Measurements from ENCODE around the gene TCF12. TPM values are rescaled to one million over a fixed set of nuclear protein-coding genes. Genes with fewer than 3 reads are reported as not detected.

The TCF12 gene
- polyA plus RNA-seq, 1 donor (not counting 4 experiments of a cell fraction or from before 2014, with no cell fraction given): 48.3 TPM

DNA sequence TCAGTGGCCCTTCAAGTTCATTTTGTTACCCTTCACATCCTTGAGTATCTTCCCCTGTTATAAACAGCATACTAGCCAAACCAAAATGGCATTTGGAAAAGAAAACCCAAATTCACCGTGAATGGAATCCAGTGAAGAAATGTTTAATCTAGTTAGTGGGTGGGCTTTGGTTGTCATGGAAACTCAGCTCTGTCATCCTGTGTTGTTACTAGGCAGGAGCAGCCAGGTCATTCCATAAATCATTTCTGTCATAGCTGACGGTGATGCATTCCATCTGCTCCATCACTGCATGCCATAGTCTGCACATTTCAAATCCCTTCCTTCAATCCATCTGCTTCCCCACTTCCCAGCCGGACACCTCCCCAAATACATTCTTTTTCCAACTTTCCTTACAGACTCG lies 317.4 kb downstream of the TCF12 start:
- no peak for DNase-seq (ENCODE audit: low read depth, low spot score)
- Histone ChIP-seq H3K27me3 (ENCODE audit: control insufficient read depth, extremely low read depth, insufficient read depth, low read length) (no peaks in the 10 kb centered on the region), H3K36me3 (ENCODE audit: control insufficient read depth in 2 of 2, extremely low read depth in 1 of 2, insufficient read depth in 2 of 2, low read length in 2 of 2) (peaks cover 6% of the 10 kb centered on the region in 2 experiments), H3K9me3 (ENCODE audit: control insufficient read depth, low read depth, low read length) (no peaks in the 10 kb centered on the region), H3K4me3 (ENCODE audit: control insufficient read depth in 2 of 3, extremely low read depth in 1 of 3, insufficient read depth in 2 of 3, low read depth in 1 of 3, low read length in 3 of 3) (no peak overlapping the region), H3K9me1 (ENCODE audit: control insufficient read depth, extremely low read depth, insufficient read depth, low read length) (no peaks in the 10 kb centered on the region), H2AFZ (ENCODE audit: control insufficient read depth, low read length) (no peak overlapping the region), H3K4me2 (ENCODE audit: control insufficient read depth, extremely low read depth, insufficient read depth, low read depth, low read length) (no peak overlapping the region), H4K20me1 (ENCODE audit: control insufficient read depth, extremely low read depth, insufficient read depth, low read length) (no peaks in the 10 kb centered on the region), H3K27ac (ENCODE audit: control insufficient read depth, insufficient read depth, low read length) (no peak overlapping the region), H3K4me1 (ENCODE audit: control insufficient read depth, extremely low read depth, insufficient read depth, low read length) (no peaks in the 10 kb centered on the region), H3K79me2 (ENCODE audit: control insufficient read depth, insufficient read depth, low read length) (no peaks in the 10 kb centered on the region), H3K9ac (ENCODE audit: control insufficient read depth, extremely low read depth, insufficient read depth, low read length) (no peak overlapping the region)
- dilution Hi-C loops (cut with MboI; ENCODE audit: extremely low pct_ligation_motif_present, low sequenced_read_pairs): no loop called here
- FAIRE-seq: no peak
- TF ChIP-seq EZH2 (IDR thresholded peaks at IDR 0.05; ENCODE audit: low read length): no peak
- TF ChIP-seq, protein P1, sequence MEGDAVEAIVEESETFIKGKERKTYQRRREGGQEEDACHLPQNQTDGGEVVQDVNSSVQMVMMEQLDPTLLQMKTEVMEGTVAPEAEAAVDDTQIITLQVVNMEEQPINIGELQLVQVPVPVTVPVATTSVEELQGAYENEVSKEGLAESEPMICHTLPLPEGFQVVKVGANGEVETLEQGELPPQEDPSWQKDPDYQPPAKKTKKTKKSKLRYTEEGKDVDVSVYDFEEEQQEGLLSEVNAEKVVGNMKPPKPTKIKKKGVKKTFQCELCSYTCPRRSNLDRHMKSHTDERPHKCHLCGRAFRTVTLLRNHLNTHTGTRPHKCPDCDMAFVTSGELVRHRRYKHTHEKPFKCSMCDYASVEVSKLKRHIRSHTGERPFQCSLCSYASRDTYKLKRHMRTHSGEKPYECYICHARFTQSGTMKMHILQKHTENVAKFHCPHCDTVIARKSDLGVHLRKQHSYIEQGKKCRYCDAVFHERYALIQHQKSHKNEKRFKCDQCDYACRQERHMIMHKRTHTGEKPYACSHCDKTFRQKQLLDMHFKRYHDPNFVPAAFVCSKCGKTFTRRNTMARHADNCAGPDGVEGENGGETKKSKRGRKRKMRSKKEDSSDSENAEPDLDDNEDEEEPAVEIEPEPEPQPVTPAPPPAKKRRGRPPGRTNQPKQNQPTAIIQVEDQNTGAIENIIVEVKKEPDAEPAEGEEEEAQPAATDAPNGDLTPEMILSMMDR (optimal IDR thresholded peaks at IDR 0.05 in 1 of 3, IDR thresholded peaks at IDR 0.05 in 1 of 3, conservative IDR thresholded peaks at IDR 0.05 in 1 of 3; ENCODE audit: extremely low read depth in 1 of 3, insufficient read depth in 2 of 3, low read length in 3 of 3): no peak

DNA sequence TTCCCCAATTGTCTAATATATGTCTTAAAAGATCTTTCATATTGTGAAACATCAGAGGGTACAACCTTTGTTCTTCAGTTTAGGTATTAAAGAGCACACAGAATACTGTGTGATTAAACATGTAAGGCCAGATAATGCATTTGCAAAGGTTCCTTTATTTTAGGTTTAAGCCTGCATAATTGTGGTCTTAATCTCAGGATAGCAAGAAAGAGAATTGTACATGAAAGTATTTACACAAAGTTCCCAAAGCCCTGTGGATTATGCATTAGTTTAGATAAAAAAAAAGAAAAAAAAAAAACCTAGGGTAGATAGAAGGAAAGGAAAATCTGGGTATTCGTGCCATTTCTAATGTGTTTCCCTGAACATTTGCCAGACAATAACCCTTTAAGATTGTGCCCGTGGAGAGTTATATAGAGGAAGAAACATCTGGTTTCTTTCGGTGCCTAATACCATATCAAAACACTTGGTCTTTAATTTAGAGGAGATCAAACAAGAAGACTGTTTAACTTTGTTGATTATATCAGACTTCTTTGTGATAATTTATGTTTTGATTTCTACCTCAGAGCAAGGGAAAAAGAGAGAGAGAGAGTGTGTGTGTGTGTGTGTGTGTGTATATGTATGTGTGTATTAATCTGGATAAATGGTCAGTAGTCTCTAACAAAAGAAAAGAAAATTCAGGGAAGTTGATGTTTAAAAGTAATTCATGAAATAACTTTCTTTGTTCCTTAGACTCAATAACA lies 318.3 kb downstream of the TCF12 start:
- TF ChIP-seq, protein P1 (optimal IDR thresholded peaks at IDR 0.05 in 1 of 3, IDR thresholded peaks at IDR 0.05 in 1 of 3, conservative IDR thresholded peaks at IDR 0.05 in 1 of 3; ENCODE audit: extremely low read depth in 1 of 3, insufficient read depth in 2 of 3, low read length in 3 of 3): no peak
- no peak for TF ChIP-seq EZH2 (IDR thresholded peaks at IDR 0.05; ENCODE audit: low read length)
- no peaks in the 10 kb centered on the region for H4K20me1 ChIP-seq (ENCODE audit: control insufficient read depth, extremely low read depth, insufficient read depth, low read length)
- H3K9me3 ChIP-seq (ENCODE audit: control insufficient read depth, low read depth, low read length): no peaks in the 10 kb centered on the region
- DNase-seq (ENCODE audit: low read depth, low spot score) (no peak), FAIRE-seq (no peak)
- H2AFZ ChIP-seq (ENCODE audit: control insufficient read depth, low read length): no peak overlapping the region
- H3K4me1 ChIP-seq (ENCODE audit: control insufficient read depth, extremely low read depth, insufficient read depth, low read length): no peaks in the 10 kb centered on the region
- no peaks in the 10 kb centered on the region for H3K27me3 ChIP-seq (ENCODE audit: control insufficient read depth, extremely low read depth, insufficient read depth, low read length)
- no peak overlapping the region for H3K4me3 ChIP-seq (ENCODE audit: control insufficient read depth in 2 of 3, extremely low read depth in 1 of 3, insufficient read depth in 2 of 3, low read depth in 1 of 3, low read length in 3 of 3)
- dilution Hi-C loops (cut with MboI; ENCODE audit: extremely low pct_ligation_motif_present, low sequenced_read_pairs): no loop called here
- H3K9ac ChIP-seq (ENCODE audit: control insufficient read depth, extremely low read depth, insufficient read depth, low read length): no peak overlapping the region
- no peak overlapping the region for H3K4me2 ChIP-seq (ENCODE audit: control insufficient read depth, extremely low read depth, insufficient read depth, low read depth, low read length)
- H3K79me2 ChIP-seq (ENCODE audit: control insufficient read depth, insufficient read depth, low read length): no peaks in the 10 kb centered on the region
- H3K9me1 ChIP-seq (ENCODE audit: control insufficient read depth, extremely low read depth, insufficient read depth, low read length): no peaks in the 10 kb centered on the region
- no peak overlapping the region for H3K27ac ChIP-seq (ENCODE audit: control insufficient read depth, insufficient read depth, low read length)
- H3K36me3 ChIP-seq (ENCODE audit: control insufficient read depth in 2 of 2, extremely low read depth in 1 of 2, insufficient read depth in 2 of 2, low read length in 2 of 2): peaks cover 6% of the 10 kb centered on the region in 2 experiments

All from keratinocyte (primary cell).